Ammon's horn (tissue), 1 donor: Measurements from ENCODE around the gene OR2A12.
"Not testable (repeated sequence)": the region's sequence is repeated elsewhere in the genome, so short reads cannot be mapped to it uniquely, and the experiment has no call there.

ENCODE experiments used
- DNase-seq: peaks from one replicate; pipeline ENCODE4 v3.0.0-alpha.2; 2016; ENCODE audit warnings: low spot score

OR2A12 gene

GRCh38 chr7:144118341-144118740 lies 32.3 kb downstream of the OR2A12 start:
- DNase-seq, result no peak

GRCh38 chr7:144122876-144123275 lies 36.8 kb downstream of the OR2A12 start, which contains the start of gene OR2A14:
TSS of gene OR2A14 (plus strand) at chr7:144123176. CDS start at chr7:144129113, 5,937 bp downstream.
- no peak for DNase-seq

- DNase-seq, result peak; percentile 70
Observed at GRCh38 chr7:144127714-144128334, 41.7 kb downstream of the OR2A12 start.

- not testable (repeated sequence) for DNase-seq
Observed at GRCh38 chr7:144129601-144130000, 43.5 kb downstream of the OR2A12 start.

GRCh38 chr7:144130730-144131129 lies 44.7 kb downstream of the OR2A12 start:
- no peak for DNase-seq

GRCh38 chr7:144132262-144132661 lies 46.2 kb downstream of the OR2A12 start:
- no peak for DNase-seq

- no peak for DNase-seq
Observed at GRCh38 chr7:144133307-144133706, 47.2 kb downstream of the OR2A12 start.

GRCh38 chr7:144134116-144134515 lies 48.0 kb downstream of the OR2A12 start:
- no peak for DNase-seq

- DNase-seq, result no peak
Observed at GRCh38 chr7:144137501-144137900, 51.4 kb downstream of the OR2A12 start.

- DNase-seq, result no peak
Observed at GRCh38 chr7:144142187-144142586, 56.1 kb downstream of the OR2A12 start.

GRCh38 chr7:144144426-144144825 lies 58.3 kb downstream of the OR2A12 start:
- DNase-seq, result no peak

GRCh38 chr7:144148224-144148827 lies 62.2 kb downstream of the OR2A12 start:
- DNase-seq, result no peak
